AG20443 (cell line): ENCODE measurements around the gene ABCD3.

Experiments
- DNase-seq: peaks from one replicate; pipeline ENCODE4 v3.0.0; 2012; ENCODE audit warnings: low spot score, mixed read lengths

ABCD3 gene

DNA sequence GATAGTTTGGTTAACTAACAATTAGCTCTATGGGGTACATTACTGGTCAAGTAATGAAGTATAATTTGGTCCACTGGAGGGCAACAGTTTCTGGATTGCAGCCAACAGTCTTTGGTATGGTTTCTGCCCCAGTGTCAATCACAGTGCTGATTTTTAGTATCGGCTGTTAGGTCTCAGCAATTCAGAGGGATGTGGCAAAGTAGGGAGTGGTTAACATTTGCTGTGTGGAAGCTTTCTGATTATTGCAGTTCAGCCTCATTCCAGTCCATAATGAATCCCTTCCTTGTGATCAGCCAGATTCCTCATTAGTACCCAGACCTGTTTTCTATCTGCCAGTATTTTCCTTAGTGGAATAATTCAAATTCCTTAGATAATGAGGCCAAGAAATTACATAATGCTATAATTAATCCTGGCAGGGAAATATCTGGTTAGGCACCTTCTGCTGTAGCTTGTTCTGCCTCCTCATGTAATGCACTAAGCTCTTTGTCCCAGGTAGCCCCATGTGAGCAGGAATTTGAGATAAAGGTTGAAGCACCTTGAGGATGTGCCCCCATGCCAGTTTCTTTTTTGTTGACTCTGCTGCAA is 109.3 kb downstream of the ABCD3 start:
- peak; percentile 48 for DNase-seq

DNA sequence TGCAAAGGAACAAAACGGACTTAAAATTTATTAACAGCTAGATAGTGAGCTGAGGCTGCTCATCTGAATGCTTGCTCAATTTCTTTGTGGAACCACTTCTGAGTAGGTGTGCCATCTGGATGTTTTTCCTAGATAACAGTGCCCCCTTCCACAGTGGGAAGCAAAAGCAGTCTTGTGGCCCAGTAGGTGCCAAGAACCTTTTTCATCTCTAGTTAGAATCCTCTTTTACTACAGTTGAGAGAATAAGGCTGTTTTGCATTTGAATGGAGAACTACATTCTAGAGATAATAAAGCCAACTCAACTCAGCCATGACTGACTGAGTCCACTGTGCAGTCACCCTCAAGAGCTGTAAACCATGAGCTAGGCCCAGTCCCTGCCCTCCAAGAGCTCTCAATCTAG is 110.1 kb downstream of the ABCD3 start:
- no peak for DNase-seq

DNA sequence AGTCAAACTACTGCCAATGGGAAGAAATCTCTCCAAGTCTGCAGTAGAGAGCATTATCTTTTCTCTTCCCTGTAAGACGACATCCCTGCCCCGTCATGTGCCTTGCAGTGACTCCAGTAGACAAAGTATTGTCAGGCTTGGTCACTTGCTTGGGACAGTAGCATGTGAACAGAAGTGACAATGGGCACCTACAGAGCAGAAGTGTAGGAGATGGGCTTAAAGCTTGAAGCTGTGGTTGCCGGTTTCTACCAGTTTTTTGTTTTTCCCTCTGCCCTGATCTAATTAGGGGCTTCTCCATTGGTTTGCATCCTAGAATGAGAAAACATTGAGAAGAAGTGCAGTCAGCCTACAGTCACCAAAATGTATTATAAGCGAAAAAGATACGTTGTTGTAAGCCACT is 110.6 kb downstream of the ABCD3 start:
- no peak for DNase-seq

GRCh38 chr1:94529416-94529815 is 111.2 kb downstream of the ABCD3 start:
- DNase-seq: no peak

GRCh38 chr1:94530373-94530878 is 112.2 kb downstream of the ABCD3 start:
- DNase-seq: no peak

- no peak for DNase-seq
These were observed 113.5 kb downstream of the ABCD3 start for GRCh38 chr1:94531664-94532063.

DNA sequence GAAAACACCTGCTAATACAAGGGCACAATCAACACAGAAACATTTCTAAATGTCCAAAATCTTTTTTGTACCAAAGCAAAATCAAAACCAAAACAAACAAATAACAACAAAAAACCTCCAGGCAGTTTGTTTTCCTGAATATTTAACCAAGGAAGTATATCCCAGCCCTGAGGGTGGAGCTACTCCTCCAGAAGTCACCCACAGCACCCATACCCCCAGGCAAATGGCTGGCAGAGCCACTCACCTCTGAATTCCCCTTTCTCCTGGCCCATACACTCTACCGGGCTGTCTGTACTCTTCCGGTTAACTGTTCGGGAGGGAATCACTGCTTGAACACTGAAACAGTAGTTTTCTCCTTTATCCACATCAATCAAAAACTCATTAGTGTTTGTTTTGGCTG is 113.9 kb downstream of the ABCD3 start:
- no peak for DNase-seq

- no peak for DNase-seq
These were observed 116.9 kb downstream of the ABCD3 start for GRCh38 chr1:94535095-94535494.

- DNase-seq: no peak
These were observed 117.7 kb downstream of the ABCD3 start for GRCh38 chr1:94535879-94536278.

DNA sequence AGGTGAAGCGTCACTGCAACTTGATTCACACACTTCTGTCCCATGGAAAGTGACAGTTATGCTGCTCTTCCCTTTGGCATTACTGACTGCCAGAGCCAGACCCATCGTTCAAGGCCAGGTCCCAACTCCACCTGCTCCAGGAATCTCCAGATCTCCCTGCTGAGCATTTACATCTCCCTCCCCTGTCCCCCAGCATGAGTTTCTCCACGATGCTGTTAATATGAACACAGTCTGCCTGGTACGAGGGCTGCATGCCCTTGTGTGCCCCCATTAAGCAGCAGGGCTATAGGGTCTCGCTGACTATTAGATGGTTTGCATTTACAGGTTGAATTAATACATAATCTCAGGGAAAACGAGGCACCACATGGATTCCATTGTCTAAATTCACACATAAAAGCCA is 119.1 kb downstream of the ABCD3 start:
- DNase-seq: no peak

- no peak for DNase-seq
These were observed 120.1 kb downstream of the ABCD3 start for GRCh38 chr1:94538243-94538827.

- no peak for DNase-seq
These were observed 121.3 kb downstream of the ABCD3 start for GRCh38 chr1:94539496-94539895.

DNA sequence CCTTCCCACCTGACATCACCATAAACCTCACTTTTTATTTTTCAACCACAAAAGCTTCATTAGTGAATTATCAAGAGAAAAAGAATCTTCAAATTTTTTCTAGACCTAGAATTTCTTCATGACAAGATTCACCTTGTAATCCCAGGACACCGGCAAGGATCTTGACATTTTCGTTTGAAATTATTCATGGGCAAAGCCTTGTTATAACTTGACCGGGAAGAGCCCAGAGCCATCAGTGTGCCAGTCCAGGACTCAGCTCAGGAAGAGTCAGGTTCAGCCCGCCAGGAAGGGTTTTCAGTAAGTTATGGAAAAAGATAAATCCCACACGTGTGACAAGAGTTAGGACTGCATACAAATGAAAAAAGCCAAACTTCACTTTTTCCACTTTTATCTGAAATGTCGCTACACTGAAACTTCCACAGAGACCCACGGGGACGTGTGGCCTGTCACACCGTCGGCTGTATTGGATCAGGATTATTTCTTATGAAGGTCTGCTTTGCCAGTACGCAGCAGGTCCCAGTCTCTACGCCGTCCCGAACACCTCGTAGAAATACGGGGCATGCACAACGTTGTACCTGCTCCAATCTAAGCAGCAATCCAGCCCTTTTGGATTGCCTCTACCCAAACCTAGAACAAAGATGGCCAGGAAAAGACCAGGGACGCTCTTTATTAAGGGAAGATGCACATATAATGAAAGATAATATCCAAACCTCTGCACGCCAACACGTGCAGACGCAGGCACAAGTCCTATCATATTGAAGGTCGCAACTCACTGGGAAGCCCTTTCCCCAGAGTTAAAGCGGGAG is 122.5 kb downstream of the ABCD3 start:
- DNase-seq: no peak

- DNase-seq: peak; percentile 94
These were observed 123.3 kb downstream of the ABCD3 start, which contains the start of gene F3 for GRCh38 chr1:94541246-94542087. F3 (minus strand) TSS chr1:94541759; CDS start chr1:94541636, 123 bp downstream.

DNA sequence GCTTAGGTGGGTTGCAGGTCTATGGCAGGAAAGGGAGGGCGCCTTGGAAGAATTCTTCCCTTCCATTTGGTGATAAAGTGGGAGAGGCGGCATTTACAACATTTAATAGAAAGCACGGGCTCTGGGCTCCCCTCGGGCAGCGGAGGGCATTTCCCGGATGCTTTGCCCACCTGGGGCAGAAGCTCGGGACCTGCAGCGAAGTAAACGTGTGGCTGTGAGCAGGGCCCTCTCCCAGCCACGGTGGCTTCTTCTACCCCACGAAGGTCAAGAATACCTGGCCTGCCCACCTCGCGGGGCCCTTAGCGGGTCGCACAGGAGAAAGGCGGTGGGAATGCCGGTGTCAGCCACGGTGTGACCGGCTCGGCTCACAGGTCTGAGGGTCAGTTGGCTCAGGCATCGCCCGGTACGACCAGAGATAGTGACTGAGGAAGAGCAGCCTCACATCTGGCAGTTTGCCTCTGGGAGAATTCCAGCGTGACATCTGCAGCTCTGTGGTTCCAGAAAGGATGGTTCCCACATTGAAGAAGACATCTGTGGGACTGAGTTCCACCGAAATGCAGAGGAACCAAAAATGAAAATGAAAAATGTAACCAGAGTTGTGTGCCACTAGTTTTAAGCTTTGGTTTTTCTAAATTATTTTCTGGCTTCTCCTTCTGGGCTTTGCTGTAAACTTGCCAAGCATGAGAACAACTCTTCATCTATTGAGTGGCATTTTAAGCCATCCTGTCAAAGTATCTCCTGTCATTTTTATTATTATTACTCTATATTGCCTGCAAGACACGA is 124.1 kb downstream of the ABCD3 start:
- peak; percentile 67 for DNase-seq

DNA sequence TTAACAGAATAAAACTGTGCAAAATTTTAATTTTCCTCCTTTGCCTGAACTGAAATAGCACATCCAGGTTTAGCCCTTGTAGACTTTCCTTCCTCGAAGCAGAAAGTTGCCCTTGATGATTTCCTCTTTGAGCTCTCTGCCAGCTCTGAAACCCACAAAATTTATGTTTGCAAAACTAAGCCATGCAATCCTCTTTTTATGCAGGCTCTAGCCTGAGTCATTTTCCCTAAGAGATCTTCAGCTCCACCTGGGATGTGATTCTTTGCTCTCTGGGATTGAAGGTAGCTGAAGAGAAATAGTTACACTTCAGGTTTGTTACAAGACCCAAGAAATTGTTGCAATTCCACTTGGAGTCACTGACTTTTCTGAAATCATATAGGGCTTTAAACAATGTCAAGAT is 124.8 kb downstream of the ABCD3 start:
- no peak for DNase-seq

DNA sequence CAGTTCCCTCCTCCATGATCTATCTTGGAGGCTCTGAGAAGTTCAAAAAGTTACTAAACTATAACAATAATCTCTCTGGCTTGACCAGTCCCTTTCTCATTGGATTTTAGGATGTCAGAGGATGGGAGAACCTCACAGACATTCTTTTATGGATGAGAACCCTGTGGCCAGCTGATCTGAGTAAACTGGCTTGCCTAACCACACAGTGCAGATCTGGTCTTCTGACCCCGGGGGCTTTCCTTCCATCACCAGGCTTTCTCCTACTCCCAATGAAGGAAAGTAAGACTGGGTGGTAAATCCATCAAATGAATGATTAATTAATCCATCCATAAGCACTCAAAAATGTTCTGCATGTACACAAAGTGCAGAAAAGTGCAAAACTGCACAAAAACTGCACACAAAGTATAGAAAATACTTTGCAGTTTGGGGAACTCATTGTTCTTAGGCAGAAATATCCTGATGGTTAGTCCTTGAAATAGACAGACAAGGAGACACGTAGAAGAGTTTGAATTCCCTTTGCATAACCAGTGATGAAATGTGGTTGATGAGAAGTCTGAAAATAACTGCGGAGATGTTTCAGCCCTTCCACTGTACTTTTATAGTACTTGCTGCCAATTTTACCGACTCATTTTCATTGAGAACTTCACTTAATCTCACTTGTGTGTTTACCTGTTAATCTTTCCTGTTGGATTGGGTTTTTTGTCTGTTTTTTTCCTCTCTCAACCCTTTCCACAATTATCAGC is 125.9 kb downstream of the ABCD3 start:
- DNase-seq: no peak

DNA sequence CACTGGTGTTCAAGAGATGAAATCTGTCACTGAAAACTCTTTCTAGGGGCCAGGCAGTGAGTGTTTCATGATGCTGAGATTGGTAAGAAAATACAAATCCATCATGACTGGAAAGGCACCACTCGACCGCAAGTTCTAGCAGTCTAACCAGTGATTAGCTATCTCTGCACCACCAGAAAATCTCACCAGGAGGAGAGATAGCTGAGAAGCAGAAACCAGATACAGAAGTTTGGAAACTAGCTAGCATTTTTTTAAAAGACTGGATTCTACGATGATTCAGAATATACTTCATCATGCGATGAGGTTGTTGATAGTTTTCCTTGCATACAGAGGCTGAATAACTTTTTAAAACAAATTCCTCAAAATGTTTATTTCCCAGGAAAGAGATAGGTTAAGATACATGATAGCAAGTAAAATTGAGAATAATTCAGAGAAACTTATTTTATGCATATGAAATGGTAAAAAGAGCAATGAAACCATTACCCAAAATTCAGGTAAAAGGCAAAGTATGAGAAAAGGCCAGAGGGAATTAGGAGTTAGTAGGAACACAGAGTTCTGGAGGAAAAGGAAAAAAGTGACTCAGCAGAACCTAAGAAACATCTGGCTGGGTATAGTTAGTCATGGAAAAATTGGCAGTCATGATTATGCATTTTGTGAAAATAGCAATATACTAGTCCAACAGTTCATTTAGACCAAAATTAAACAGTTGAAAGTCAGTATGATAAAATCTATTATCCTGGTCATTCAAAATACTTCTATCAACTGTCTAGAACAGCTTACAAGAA is 126.7 kb downstream of the ABCD3 start:
- DNase-seq: peak; percentile 52

GRCh38 chr1:94549706-94550105 is 131.5 kb downstream of the ABCD3 start:
- no peak for DNase-seq

DNA sequence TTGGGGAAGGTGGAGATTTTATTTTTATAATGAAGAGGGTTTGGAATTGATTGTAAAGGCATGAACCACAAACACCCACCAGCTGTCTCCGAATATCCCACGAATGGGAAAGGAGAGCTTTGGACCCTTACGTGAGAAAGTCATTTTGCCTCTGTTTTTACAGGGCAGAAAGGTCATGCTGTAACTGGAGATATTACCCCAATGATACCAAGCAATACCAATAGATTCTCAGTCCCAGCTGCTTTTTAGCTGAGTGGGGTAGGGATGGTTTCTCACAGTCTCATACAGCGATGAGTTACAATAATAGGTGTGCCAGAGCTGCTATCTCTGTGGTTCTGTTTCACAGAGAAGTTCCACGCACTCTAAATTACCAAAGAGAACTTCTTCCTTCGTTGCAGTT is 132.2 kb downstream of the ABCD3 start:
- DNase-seq: no peak
